Spleen (tissue), 11 donors: Measurements from ENCODE around the gene FAM171A1. TPM values are rescaled to one million over a fixed set of nuclear protein-coding genes. Genes with fewer than 3 reads are reported as not detected.

ENCODE experiments used
- DNase-seq: peaks from one replicate; pipeline ENCODE4 v3.0.0-alpha.2; 2020
- H3K27ac ChIP-seq, 8 donors: fragments of 200-600 bp; sonication (generic) in 7 of 8; 1 replicate in 4 of 8; 2 replicates in 4 of 8; pipeline versions ENCODE4 v1.5.0 to v1.8.0; 2016 to 2021; ENCODE audit warnings: inconsistent platforms in 4 of 8, mild to moderate bottlenecking in 4 of 8, moderate library complexity in 1 of 8
- H3K27me3 ChIP-seq, 7 donors: fragments of 200-600 bp; sonication (generic) in 6 of 7; replicated peaks in 1 of 7; 1 replicate in 4 of 7; 2 replicates in 3 of 7; pipeline versions ENCODE4 v1.5.0 to v1.8.0; 2016 to 2021; ENCODE audit warnings: inconsistent platforms in 3 of 7, mild to moderate bottlenecking in 1 of 7
- H3K36me3 ChIP-seq, 6 donors: fragments of 200-600 bp; sonication (generic) in 5 of 6; 1 replicate in 4 of 6; 2 replicates in 2 of 6; pipeline versions ENCODE4 v1.5.0 to v1.8.0; 2016 to 2021; ENCODE audit warnings: inconsistent platforms in 2 of 6
- H3K4me1 ChIP-seq, 6 donors: fragments of 200-600 bp; sonication (generic) in 5 of 6; 1 replicate in 3 of 6; 2 replicates in 3 of 6; pipeline versions ENCODE4 v1.5.0 to v1.8.0; 2016 to 2021; ENCODE audit warnings: inconsistent platforms in 3 of 6
- H3K4me3 ChIP-seq, 8 donors: fragments of 200-600 bp; sonication (generic) in 7 of 8; 1 replicate in 4 of 8; 2 replicates in 4 of 8; pipeline versions ENCODE4 v1.5.0 to v1.8.0; 2016 to 2021; ENCODE audit warnings: inconsistent platforms in 4 of 8, mild to moderate bottlenecking in 4 of 8, moderate library complexity in 2 of 8
- H3K9me3 ChIP-seq, 8 donors: fragments of 200-600 bp; sonication (generic) in 7 of 8; 1 replicate in 4 of 8; 2 replicates in 4 of 8; pipeline versions ENCODE4 v1.5.0 to v1.8.0; 2016 to 2021; ENCODE audit warnings: inconsistent platforms in 4 of 8
- POLR2A ChIP-seq, 3 donors: fragments of 450-650 bp; IDR thresholded peaks; one replicate each; pipeline ENCODE4 v1.5.1; 2017; ENCODE audit warnings: antibody characterized with exemption in 3 of 3, mild to moderate bottlenecking in 1 of 3
- POLR2AphosphoS5 ChIP-seq, 3 donors: sonication (generic); formaldehyde crosslinking; IDR thresholded peaks; one replicate each; pipeline ENCODE4 v1.5.1; 2017; ENCODE audit warnings: antibody characterized with exemption in 3 of 3
- WGBS, 5 donors: extraction: QIAGEN DNeasy Blood & Tissue Kit in 3 of 5; methylation state at CpG; one replicate each; pipeline versions ENCODE4 v1.1.5 to v1.1.7; 2013 to 2018; 5-methylcytosine and 5-hydroxymethylcytosine counted together
- intact Hi-C: fragments of 100-400 bp; cut with DNase I; formaldehyde crosslinking; loops from one replicate; pipeline ENCODE4 v1.15.0; 2023; ENCODE audit warnings: low total_unique reads
- polyA plus RNA-seq, 3 donors: library from polyadenylated mRNA; stranded (reverse); fragments of 200-250 nt; gene quantifications; one replicate each; pipeline ENCODE4 v1.2.1, GENCODE V29; 2013
- total RNA-seq, 7 donors: library from RNA; depleted of rRNA in 3 of 7; stranded (reverse); fragments of >200 nt in 3 of 7; fragmentation: NEBNext Ultra II Directional in 4 of 7; extraction: Animal tissue kit (Norgen Biotek cat#: 25700) in 4 of 7; gene quantifications; one replicate each; pipeline versions ENCODE4 v1.1.0 to v1.2.1, GENCODE V29; 2016 to 2021
- TF ChIP-seq, protein P1 (sequence below), 11 experiments: fragments of 200-600 bp in 7 of 11; fragments of 450-650 bp in 4 of 11; sonication (generic) in 4 of 11; IDR thresholded peaks in 8 of 11; conservative IDR thresholded peaks in 3 of 11; 1 replicate in 7 of 11; 2 replicates in 4 of 11; pipeline versions ENCODE4 v1.4.0 to v1.8.0; 2016 to 2021; ENCODE audit warnings: antibody characterized with exemption in 11 of 11, inconsistent platforms in 4 of 11, mild to moderate bottlenecking in 1 of 11
- donor health status: healthy with polysubstance abuse.
- donor health status: DM: no; HTN: no; CAD: no; lungs with moderate emphysema.
- donor health status: DM: no; HTN: no; CAD: no.
- donor health status: Bipolar disorder and iron deficiency.
- donor health status: healthy.
- donor health status: DM: no; HTN: no; CAD: no.
- donor health status: DM: yes; HTN: yes; CAD: no.

FAM171A1 gene
- total and polyA plus RNA-seq, 10 donors: 3.5 to 34.0 (median 19.6) TPM

DNA sequence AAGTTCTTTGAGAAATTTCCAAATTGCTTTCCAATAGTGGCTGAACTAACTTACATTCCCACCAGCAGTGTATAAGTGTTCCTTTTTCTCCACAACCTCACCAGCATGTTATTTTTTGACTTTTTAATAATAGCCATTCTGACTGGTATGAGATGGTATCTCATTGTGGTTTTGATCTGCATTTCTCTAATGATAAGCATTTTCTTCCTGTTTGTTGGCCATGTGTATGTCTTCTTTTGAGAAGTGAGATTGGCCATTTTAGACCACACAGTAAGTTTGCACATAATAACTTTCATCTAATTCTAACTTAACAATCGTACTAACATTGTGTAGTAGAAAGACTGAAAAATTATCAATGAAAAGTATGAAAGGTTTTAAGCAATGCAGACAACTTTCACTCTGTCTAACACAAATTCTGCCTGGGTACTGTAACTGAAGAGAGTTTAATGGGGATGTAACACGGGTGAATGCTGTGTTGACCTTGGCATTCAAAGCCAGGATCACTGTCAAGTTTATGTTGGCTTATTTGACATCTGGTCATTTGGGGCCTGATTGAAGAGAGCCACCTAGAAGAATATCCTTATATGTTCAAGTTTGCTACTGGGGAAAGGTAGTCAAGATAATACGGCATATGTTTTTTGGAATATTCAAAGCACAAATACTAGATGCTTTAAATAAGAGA, 50.4 kb downstream of the FAM171A1 start:
- Histone ChIP-seq H3K36me3 (no peaks in the 10 kb centered on the region), H3K4me3 (no peak overlapping the region), H3K4me1 (no peaks in the 10 kb centered on the region), H3K27ac (no peak overlapping the region), H3K27me3 (no peaks in the 10 kb centered on the region), H3K9me3 (no peaks in the 10 kb centered on the region)
- TF ChIP-seq POLR2AphosphoS5 (IDR thresholded peaks at IDR 0.05) (no peak), POLR2A (IDR thresholded peaks at IDR 0.05) (no peak)
- TF ChIP-seq, protein P1, sequence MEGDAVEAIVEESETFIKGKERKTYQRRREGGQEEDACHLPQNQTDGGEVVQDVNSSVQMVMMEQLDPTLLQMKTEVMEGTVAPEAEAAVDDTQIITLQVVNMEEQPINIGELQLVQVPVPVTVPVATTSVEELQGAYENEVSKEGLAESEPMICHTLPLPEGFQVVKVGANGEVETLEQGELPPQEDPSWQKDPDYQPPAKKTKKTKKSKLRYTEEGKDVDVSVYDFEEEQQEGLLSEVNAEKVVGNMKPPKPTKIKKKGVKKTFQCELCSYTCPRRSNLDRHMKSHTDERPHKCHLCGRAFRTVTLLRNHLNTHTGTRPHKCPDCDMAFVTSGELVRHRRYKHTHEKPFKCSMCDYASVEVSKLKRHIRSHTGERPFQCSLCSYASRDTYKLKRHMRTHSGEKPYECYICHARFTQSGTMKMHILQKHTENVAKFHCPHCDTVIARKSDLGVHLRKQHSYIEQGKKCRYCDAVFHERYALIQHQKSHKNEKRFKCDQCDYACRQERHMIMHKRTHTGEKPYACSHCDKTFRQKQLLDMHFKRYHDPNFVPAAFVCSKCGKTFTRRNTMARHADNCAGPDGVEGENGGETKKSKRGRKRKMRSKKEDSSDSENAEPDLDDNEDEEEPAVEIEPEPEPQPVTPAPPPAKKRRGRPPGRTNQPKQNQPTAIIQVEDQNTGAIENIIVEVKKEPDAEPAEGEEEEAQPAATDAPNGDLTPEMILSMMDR (IDR thresholded peaks at IDR 0.05 in 8 of 11, conservative IDR thresholded peaks at IDR 0.05 in 3 of 11): no peak
- intact Hi-C loops: no loop called here
- 55 to 82% (median 66%) methylated on average over 3 of the region's 3 CpGs for WGBS, 5 donors
- no peak for DNase-seq

DNA sequence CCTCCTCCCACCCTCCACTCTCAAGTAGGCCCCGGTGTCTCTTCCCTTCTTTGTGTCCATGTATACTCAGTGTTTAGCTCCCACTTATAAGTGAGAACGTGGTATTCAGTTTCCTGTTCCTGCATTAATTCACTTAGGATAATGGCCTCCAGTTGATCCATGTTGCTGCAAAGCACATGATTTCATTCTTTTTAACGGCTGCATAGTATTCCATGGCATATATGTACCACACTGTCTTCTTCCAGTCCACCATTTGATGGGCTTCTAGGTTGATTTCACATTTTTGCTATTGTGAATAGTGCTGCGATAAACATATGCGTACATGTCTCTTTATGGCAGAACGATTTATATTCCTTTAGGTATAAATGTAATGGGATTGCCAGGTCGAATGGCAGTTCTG, 51.0 kb downstream of the FAM171A1 start:
- Histone ChIP-seq H3K4me1 (no peaks in the 10 kb centered on the region), H3K27me3 (no peaks in the 10 kb centered on the region), H3K36me3 (no peaks in the 10 kb centered on the region), H3K27ac (no peak overlapping the region), H3K9me3 (no peaks in the 10 kb centered on the region), H3K4me3 (no peak overlapping the region)
- WGBS, 5 donors: 88 to 95% (median 90%) methylated on average over 7 of the region's 7 CpGs
- intact Hi-C loops: no loop called here
- DNase-seq: no peak
- TF ChIP-seq POLR2AphosphoS5 (IDR thresholded peaks at IDR 0.05) (no peak), POLR2A (IDR thresholded peaks at IDR 0.05) (no peak)
- TF ChIP-seq, protein P1 (IDR thresholded peaks at IDR 0.05 in 8 of 11, conservative IDR thresholded peaks at IDR 0.05 in 3 of 11): no peak

DNA sequence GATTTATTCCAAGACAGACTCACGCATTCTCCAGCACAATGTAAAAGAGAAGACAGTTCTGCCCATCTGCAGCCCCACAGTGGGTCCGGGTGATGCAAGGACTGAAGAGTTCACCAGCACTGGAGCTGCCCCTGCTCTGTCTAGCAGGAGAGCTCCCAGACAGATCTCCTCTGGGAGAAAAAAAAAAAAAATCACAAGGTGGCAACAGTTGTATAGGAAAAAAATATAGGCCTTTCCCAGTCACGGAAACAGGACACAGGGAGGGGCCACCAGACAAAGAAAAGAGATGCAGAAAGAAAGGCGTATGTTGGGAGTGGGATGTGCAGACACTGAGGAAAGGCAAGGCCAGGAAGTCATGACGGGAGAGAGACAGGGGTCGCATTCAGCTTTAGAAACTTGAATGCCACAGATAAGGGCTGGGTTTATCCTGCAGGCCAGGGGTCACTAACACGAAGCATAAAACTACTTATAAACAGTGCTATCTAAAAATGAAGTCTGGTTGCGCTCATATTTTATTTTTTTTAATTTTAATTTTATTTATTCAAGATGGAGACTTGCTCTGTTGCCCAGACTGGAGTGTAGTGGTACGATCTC, 54.1 kb downstream of the FAM171A1 start:
- H3K27me3 ChIP-seq: no peaks in the 10 kb centered on the region
- DNase-seq: no peak
- no peak overlapping the region for H3K4me3 ChIP-seq
- no peaks in the 10 kb centered on the region for H3K36me3 ChIP-seq
- no peaks in the 10 kb centered on the region for H3K9me3 ChIP-seq
- TF ChIP-seq POLR2AphosphoS5 (IDR thresholded peaks at IDR 0.05): no peak
- TF ChIP-seq, protein P1 (IDR thresholded peaks at IDR 0.05 in 8 of 11, conservative IDR thresholded peaks at IDR 0.05 in 3 of 11): no peak
- no peak for TF ChIP-seq POLR2A (IDR thresholded peaks at IDR 0.05)
- H3K4me1 ChIP-seq: peaks cover 0 to 18% (median 7%) of the 10 kb centered on the region in 6 donors
- no peak overlapping the region for H3K27ac ChIP-seq
- WGBS, 5 donors: 77 to 85% (median 82%) methylated on average over 9 of the region's 9 CpGs
- intact Hi-C loops: no loop called here

DNA sequence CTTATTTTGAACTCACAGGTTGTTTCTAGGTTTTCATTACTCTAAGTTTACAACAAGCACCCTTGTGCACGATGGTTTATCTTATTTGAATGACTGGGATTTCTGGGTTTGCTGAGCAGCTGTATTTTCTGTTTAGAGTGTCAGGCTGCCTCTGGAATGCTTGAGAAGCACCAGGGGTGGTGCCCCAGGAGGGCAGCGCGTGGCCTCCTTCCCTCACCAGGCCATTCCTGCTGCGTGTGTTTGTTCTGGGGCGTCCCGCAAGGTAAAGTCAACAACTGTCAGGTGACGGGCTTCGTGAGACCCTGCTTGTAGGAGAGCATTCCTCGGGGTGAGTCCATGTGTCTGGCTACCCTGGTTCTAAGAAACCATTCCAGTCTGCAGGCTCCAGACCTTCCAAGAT, 54.9 kb downstream of the FAM171A1 start:
- no peak overlapping the region for H3K4me3 ChIP-seq
- no peaks in the 10 kb centered on the region for H3K27me3 ChIP-seq
- WGBS, 5 donors: 87 to 97% (median 94%) methylated on average over 9 of the region's 9 CpGs
- H3K9me3 ChIP-seq: no peaks in the 10 kb centered on the region
- no peak overlapping the region for H3K27ac ChIP-seq
- intact Hi-C loops: no loop called here
- peaks cover 0 to 18% (median 7%) of the 10 kb centered on the region in 6 donors for H3K4me1 ChIP-seq
- TF ChIP-seq, protein P1 (IDR thresholded peaks at IDR 0.05 in 8 of 11, conservative IDR thresholded peaks at IDR 0.05 in 3 of 11): no peak
- TF ChIP-seq POLR2AphosphoS5 (IDR thresholded peaks at IDR 0.05) (no peak), POLR2A (IDR thresholded peaks at IDR 0.05) (no peak)
- no peak for DNase-seq
- no peaks in the 10 kb centered on the region for H3K36me3 ChIP-seq
